ENCODE measurements around the gene IGF2.

Gene IGF2

DNA sequence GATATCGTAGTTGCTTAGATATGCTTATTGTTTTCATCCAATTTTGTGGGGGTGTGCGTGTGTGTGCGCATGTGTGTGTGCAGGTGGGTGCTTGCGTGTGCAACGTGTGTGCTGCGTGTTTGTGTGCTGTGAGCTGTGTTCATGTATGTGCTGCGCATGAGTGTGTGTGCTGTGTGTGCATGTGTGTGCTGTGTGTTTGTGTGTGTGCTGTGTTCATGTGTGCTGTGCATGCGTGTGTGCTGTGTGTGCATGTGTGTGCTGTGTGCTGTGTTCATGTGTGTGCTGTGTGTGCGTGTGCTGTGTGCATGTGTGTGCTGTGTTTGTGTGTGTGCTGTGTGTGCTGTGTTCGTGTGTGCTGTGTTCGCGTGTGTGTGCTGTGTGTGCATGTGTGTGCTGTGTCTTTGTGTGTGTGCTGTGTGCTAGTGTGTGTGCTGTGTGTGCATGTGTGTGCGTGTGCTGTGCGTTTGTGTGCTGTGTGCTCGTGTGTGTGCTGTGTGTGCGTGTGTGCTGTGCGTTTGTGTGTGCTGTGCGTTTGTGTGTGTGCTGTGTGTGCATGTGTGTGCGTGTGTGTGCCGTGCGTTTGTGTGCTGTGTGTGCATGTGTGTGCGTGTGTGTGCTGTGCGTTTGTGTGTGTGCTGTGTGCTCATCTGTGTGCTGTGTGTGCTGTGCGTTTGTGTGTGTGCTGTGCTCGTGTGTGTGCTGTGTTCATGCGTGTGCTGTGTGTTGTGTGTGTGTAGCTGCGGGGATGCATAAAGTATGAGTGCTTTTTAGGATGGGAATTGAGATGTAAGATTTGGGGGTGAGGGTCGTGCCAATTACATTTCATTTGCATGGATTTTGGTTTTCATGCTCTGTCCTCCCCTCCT, 7.6 kb downstream of the IGF2 start:
- TF ChIP-seq, protein P1, sequence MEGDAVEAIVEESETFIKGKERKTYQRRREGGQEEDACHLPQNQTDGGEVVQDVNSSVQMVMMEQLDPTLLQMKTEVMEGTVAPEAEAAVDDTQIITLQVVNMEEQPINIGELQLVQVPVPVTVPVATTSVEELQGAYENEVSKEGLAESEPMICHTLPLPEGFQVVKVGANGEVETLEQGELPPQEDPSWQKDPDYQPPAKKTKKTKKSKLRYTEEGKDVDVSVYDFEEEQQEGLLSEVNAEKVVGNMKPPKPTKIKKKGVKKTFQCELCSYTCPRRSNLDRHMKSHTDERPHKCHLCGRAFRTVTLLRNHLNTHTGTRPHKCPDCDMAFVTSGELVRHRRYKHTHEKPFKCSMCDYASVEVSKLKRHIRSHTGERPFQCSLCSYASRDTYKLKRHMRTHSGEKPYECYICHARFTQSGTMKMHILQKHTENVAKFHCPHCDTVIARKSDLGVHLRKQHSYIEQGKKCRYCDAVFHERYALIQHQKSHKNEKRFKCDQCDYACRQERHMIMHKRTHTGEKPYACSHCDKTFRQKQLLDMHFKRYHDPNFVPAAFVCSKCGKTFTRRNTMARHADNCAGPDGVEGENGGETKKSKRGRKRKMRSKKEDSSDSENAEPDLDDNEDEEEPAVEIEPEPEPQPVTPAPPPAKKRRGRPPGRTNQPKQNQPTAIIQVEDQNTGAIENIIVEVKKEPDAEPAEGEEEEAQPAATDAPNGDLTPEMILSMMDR (IDR thresholded peaks at IDR 0.05; ENCODE audit: insufficient read depth, low read length, missing control alignments), result no peak
- ChIA-PET POLR2A (no interaction called here), CTCF (interaction anchor here (0.7 kb wide), 1 partner anchor 93 kb away, joined by 3 read pairs; no protein-coding TSS in a partner anchor)
- no peak for DNase-seq (ENCODE audit: low read depth, low spot score)
- no peak overlapping the region for H3K4me3 ChIP-seq (ENCODE audit: low read depth, low read length)

DNA sequence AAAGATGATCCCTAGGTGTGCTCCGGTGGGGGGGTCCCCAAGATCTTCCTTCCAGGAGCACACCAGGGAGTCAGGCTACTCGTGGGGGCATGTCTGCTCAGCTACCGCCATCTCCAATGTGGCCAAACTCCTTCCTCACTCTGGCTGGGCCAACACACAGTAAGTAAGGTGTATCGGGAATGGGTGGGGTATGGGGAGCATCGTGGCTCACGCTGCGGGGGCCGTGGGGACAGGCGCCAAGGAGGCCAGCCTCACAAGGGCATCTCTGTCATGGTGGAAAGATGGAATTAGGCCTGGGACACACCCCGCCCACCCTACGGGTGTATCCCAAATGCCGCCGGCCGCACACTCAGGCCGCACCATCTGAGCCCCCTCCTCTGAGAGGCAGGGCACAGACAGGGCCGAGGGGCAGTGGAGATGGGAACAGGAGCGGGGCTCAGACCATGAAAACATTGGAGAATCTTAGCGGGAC, 8.3 kb downstream of the IGF2 start:
- CTCF ChIA-PET, result no interaction called here
- POLR2A ChIA-PET, result no interaction called here
- no peak overlapping the region for H3K4me3 ChIP-seq (ENCODE audit: low read depth, low read length)
- no peak for DNase-seq (ENCODE audit: low read depth, low spot score)
- TF ChIP-seq, protein P1 (IDR thresholded peaks at IDR 0.05; ENCODE audit: insufficient read depth, low read length, missing control alignments), result no peak

DNA sequence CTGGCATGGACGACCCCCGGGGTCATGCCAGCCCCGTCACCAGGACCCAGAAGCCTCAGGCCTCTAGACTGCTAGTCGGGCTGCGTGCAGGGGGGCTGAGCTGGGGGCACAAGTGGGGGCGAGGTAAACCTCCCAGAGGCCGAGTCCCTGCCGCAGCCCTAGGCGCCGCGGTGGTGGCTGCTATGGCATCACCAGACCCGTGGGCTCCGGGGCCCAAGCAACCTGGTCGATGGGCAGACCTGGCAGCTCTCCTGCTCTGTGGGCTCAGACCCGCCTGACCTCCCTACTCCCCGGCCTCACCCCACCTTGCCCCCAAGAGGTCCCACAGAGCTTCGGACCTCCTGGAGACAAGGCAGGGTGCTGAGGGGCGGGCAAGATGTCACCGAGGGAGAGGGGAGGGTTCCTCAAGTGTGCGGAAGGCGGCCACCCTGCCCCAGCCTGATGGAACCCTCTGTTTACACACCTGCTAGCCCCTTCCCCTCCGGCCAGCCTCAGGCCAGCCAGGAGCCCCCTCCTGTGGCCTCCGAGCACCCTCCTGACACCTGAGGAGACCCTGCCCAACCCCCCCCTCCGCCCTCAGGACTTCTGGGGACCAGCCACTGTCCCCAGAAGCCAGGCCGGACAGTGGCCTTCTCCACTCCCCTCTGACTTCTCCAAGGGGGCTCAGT, 9.4 kb downstream of the IGF2 start:
- ChIA-PET CTCF (interaction anchor here (1.5 kb wide), 1 partner anchor 20 kb away, joined by 5 read pairs; no protein-coding TSS in a partner anchor), POLR2A (no interaction called here)
- no peak overlapping the region for H3K4me3 ChIP-seq (ENCODE audit: low read depth, low read length)
- TF ChIP-seq, protein P1 (IDR thresholded peaks at IDR 0.05; ENCODE audit: insufficient read depth, low read length, missing control alignments), result no peak
- DNase-seq (ENCODE audit: low read depth, low spot score), result no peak

DNA sequence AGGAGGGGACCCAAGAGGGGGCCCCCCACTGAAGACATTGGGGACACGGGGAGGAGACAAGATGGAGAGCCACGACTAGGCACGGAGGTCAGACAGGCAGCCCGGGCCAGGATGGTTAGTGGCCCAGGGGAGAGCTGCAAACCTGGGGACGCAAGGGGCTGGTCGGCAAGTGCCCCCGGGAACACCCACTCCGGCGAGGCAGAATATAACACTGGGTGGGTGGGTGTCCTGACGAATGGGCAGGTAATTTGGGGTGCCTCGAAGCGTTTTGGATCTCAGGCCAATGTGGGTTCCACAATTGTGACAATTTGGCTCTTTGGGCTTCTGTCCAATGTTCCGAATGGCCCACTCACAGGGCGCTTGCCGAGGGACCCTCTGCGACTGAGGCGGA, 9.9 kb downstream of the IGF2 start:
- ChIA-PET CTCF (interaction anchor here (0.7 to 1.5 kb wide), 2 partner anchors 21 to 91 kb away, joined by 3 to 5 read pairs; no protein-coding TSS in a partner anchor), POLR2A (no interaction called here)
- DNase-seq (ENCODE audit: low read depth, low spot score), result no peak
- TF ChIP-seq, protein P1 (IDR thresholded peaks at IDR 0.05; ENCODE audit: insufficient read depth, low read length, missing control alignments), result no peak
- no peak overlapping the region for H3K4me3 ChIP-seq (ENCODE audit: low read depth, low read length)

DNA sequence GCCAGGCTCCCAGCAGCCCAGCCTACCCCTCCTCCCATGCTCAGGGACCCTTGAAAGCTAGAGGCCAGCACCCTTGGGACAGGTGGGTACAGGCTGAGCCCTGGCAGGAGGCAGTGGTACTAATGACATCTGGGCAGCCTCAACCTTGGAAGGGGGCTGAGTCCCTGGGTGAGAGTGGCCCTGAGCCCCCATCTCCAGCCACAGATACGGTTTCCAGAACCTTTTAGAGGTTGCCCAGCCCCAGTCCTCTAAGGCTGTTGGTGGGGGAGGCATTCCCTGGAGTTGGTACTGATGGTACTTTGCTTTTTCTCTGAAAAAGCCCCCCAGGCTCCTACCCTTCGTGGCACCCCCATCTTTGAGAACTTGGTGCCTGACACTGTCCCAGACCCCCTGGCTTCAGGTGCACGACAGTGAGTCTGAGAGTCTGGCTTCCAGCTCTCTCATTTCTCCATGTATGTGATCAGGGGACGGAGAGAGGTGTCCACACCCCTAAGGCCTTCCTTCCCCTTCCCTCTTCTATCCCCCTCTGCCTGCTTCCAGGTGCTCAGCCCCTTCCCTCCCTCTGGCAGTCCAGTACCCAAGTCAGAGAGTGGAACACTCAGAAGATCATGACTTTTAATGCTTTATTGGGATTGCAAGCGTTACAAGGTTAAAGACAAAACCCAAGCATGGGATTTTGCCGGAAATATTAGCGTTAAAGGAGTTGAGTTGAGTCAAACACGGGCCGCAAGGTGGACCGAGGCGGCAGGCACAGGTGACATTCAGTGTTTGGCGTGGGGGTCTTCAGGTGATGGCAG, 10.5 kb downstream of the IGF2 start:
- TF ChIP-seq, protein P1 (IDR thresholded peaks at IDR 0.05; ENCODE audit: insufficient read depth, low read length, missing control alignments), result no peak
- ChIA-PET CTCF (interaction anchor here (0.7 to 1.5 kb wide), 2 partner anchors 21 to 90 kb away, joined by 3 to 5 read pairs; no protein-coding TSS in a partner anchor), POLR2A (no interaction called here)
- DNase-seq (ENCODE audit: low read depth, low spot score), result no peak
- H3K4me3 ChIP-seq (ENCODE audit: low read depth, low read length), result no peak overlapping the region

Measured in AG04449 (cell line).